IMR-90 (cell line): ENCODE measurements around the gene RHOB. TPM values are rescaled to one million over a fixed set of nuclear protein-coding genes. Genes with fewer than 3 reads are reported as not detected.

Source experiments
- ATAC-seq: fragments of 200-7000 bp; cut with Tn5 transposase; 2 replicates; pipeline ENCODE4 v1.9.1; 2020; ENCODE audit warnings: low read depth, mild to moderate bottlenecking, moderate library complexity
- BruUV-seq: library from RNA; stranded (reverse); fragments of 400-500 nt; replicated peaks from 2 replicates; lab custom pipeline; 2021; lab: Mats Ljungman, UMichigan
- CTCF ChIA-PET: fragments of 300-600 bp; formaldehyde crosslinking; extraction: SDS; loops from one replicate; lab custom pipeline; 2021; ENCODE audit warnings: antibody characterized with exemption; lab: Yijun Ruan, JAX
- POLR2A ChIA-PET: fragments of 300-600 bp; sonication (Branson Sonifier 250); formaldehyde crosslinking; loops from one replicate; lab custom pipeline; 2022; ENCODE audit warnings: antibody characterized with exemption; ENCODE audit not compliant: unreplicated experiment; lab: Charles Lee
- DNase-seq: peaks from one replicate; pipeline ENCODE4 v3.0.0; 2013
- H2AFZ ChIP-seq: replicated peaks from 2 replicates; pipeline ENCODE3; 2013; ENCODE audit warnings: low read length, mild to moderate bottlenecking; ENCODE audit not compliant: poor library complexity
- H2AK5ac ChIP-seq: 2 replicates; pipeline ENCODE4 v1.6.1; 2013; ENCODE audit warnings: low read depth, low read length, inconsistent platforms
- H2AK9ac ChIP-seq: replicated peaks from 2 replicates; pipeline ENCODE3; 2013; ENCODE audit warnings: mild to moderate bottlenecking, low read depth, low read length, moderate library complexity; ENCODE audit not compliant: poor library complexity
- H2BK120ac ChIP-seq: 2 replicates; pipeline ENCODE4 v1.6.1; 2013; ENCODE audit warnings: low read depth, low read length, inconsistent platforms
- H2BK15ac ChIP-seq: 3 replicates; pipeline ENCODE4 v1.6.1; 2013; ENCODE audit warnings: low read depth, low read length, inconsistent platforms
- H2BK20ac ChIP-seq: 2 replicates; pipeline ENCODE4 v1.6.1; 2013; ENCODE audit warnings: low read depth, mild to moderate bottlenecking, inconsistent platforms, low read length, moderate library complexity
- H2BK5ac ChIP-seq: 2 replicates; pipeline ENCODE4 v1.6.1; 2013; ENCODE audit warnings: mild to moderate bottlenecking, low read depth, low read length, inconsistent platforms; ENCODE audit not compliant: poor library complexity, severe bottlenecking
- H3K14ac ChIP-seq: replicated peaks from 2 replicates; pipeline ENCODE4 v1.6.1; 2013; ENCODE audit warnings: low read depth, low read length, inconsistent platforms
- H3K18ac ChIP-seq: 2 replicates; pipeline ENCODE4 v1.6.1; 2013; ENCODE audit warnings: low read depth, low read length, control low read depth
- H3K23ac ChIP-seq: 2 replicates; pipeline ENCODE4 v1.6.1; 2013; ENCODE audit warnings: low read depth, low read length, inconsistent platforms
- H3K27ac ChIP-seq: 2 replicates; pipeline ENCODE4 v1.5.1; 2013; ENCODE audit warnings: mild to moderate bottlenecking, control low read depth, low read length; ENCODE audit not compliant: insufficient read depth
- H3K27me3 ChIP-seq: 2 replicates; pipeline ENCODE4 v1.6.1; 2013; ENCODE audit warnings: low read length; ENCODE audit not compliant: control insufficient read depth, insufficient read depth
- H3K36me3 ChIP-seq: 2 replicates; pipeline ENCODE4 v1.6.1; 2013; ENCODE audit warnings: low read length, mixed read lengths; ENCODE audit not compliant: control insufficient read depth, insufficient read depth
- H3K4ac ChIP-seq: 2 replicates; pipeline ENCODE4 v1.6.1; 2013; ENCODE audit warnings: low read depth, low read length, inconsistent platforms
- H3K4me1 ChIP-seq: 2 replicates; pipeline ENCODE4 v1.6.1; 2013; ENCODE audit warnings: low read length, mixed read lengths; ENCODE audit not compliant: control insufficient read depth, insufficient read depth
- H3K4me2 ChIP-seq: 2 replicates; pipeline ENCODE4 v1.6.1; 2013; ENCODE audit warnings: low read depth, mild to moderate bottlenecking, control low read depth, low read length, moderate library complexity
- H3K4me3 ChIP-seq: 2 replicates; pipeline ENCODE4 v1.5.1; 2013; ENCODE audit warnings: low read depth, mild to moderate bottlenecking, control low read depth, low read length, moderate library complexity; ENCODE audit not compliant: insufficient read depth
- H3K56ac ChIP-seq: 2 replicates; pipeline ENCODE4 v1.6.1; 2013; ENCODE audit warnings: low read length, inconsistent platforms; ENCODE audit not compliant: insufficient read depth; ENCODE audit errors: extremely low read depth
- H3K79me1 ChIP-seq, 2 experiments: 2 replicates each; pipeline ENCODE4 v1.6.1; 2013; ENCODE audit warnings: low read length in 2 of 2, inconsistent platforms in 1 of 2, low read depth in 1 of 2
- H3K9ac ChIP-seq: 2 replicates; pipeline ENCODE4 v1.6.1; 2013; ENCODE audit warnings: low read depth, low read length, control low read depth
- H3K9me1 ChIP-seq: 2 replicates; pipeline ENCODE4 v1.6.1; 2013; ENCODE audit warnings: low read length, inconsistent platforms; ENCODE audit not compliant: insufficient read depth
- H3K9me3 ChIP-seq: 2 replicates; pipeline ENCODE4 v1.6.1; 2013; ENCODE audit warnings: low read length; ENCODE audit not compliant: control insufficient read depth, insufficient read depth
- H4K20me1 ChIP-seq: 2 replicates; pipeline ENCODE4 v1.6.1; 2013; ENCODE audit warnings: low read length, inconsistent platforms; ENCODE audit not compliant: insufficient read depth
- H4K5ac ChIP-seq: 2 replicates; pipeline ENCODE4 v1.6.1; 2013; ENCODE audit warnings: mild to moderate bottlenecking, low read depth, low read length, control low read depth
- H4K8ac ChIP-seq, 2 experiments: 2 replicates each; pipeline ENCODE4 v1.6.1; 2013; ENCODE audit warnings: low read depth in 2 of 2, low read length in 2 of 2, control low read depth in 1 of 2, inconsistent platforms in 1 of 2
- H4K91ac ChIP-seq: 2 replicates; pipeline ENCODE4 v1.6.1; 2013; ENCODE audit warnings: low read depth, low read length, inconsistent platforms; ENCODE audit not compliant: insufficient read depth
- BHLHE40 ChIP-seq: fragments of 150-350 bp; IDR thresholded peaks from 2 replicates; pipeline ENCODE4 v1.6.1; 2016; ENCODE audit warnings: mild to moderate bottlenecking, low read depth, low read length
- CTCF ChIP-seq: conservative IDR thresholded peaks from 2 replicates; pipeline ENCODE4 v1.5.1; 2012; ENCODE audit warnings: mild to moderate bottlenecking, low read depth, low read length, improper control_type of control experiment
- MAZ ChIP-seq: IDR thresholded peaks from 2 replicates; pipeline ENCODE4 v1.6.1; 2012; ENCODE audit warnings: low read depth, mild to moderate bottlenecking, low read length, improper control_type of control experiment, moderate library complexity, borderline replicate concordance
- NFE2L2 ChIP-seq: fragments of 150-350 bp; IDR thresholded peaks from 2 replicates; pipeline ENCODE4 v1.6.1; 2016; ENCODE audit warnings: low read depth, mild to moderate bottlenecking, low read length
- RAD21 ChIP-seq: IDR thresholded peaks from 2 replicates; pipeline ENCODE4 v1.6.1; 2012; ENCODE audit warnings: low read length, improper control_type of control experiment
- RFX5 ChIP-seq: IDR thresholded peaks from 2 replicates; pipeline ENCODE4 v1.8.0; 2012; ENCODE audit warnings: low read depth, mild to moderate bottlenecking, low read length, moderate library complexity
- SMC3 ChIP-seq: fragments of 150-350 bp; IDR thresholded peaks from 2 replicates; pipeline ENCODE4 v1.6.1; 2016; ENCODE audit warnings: low read depth, mild to moderate bottlenecking, antibody characterized with exemption, low read length, moderate library complexity
- WGBS, 2 experiments: methylation state at CpG; one replicate each; pipeline versions ENCODE4 v1.1.5 to v1.1.7; 2013; ENCODE audit warnings: missing lambda C conversion rate in 2 of 2; ENCODE audit not compliant: insufficient read length in 1 of 2; ENCODE audit errors: extremely low coverage in 2 of 2; 5-methylcytosine and 5-hydroxymethylcytosine counted together
- dilution Hi-C: fragments of 300-500 bp; cut with HindIII; formaldehyde crosslinking; loops from one replicate; pipeline ENCODE4 v1.14.3; 2018; ENCODE audit warnings: low sequenced_read_pairs; ENCODE audit not compliant: unreplicated experiment
- in situ Hi-C: fragments of 300-500 bp; cut with MboI; formaldehyde crosslinking; loops from 3 replicates; pipeline ENCODE4 v1.14.3; 2019; ENCODE audit warnings: low sequenced_read_pairs, inconsistent platforms, mixed read lengths
- intact Hi-C: fragments of 100-400 bp; cut with micrococcal nuclease; formaldehyde crosslinking; loops from 2 replicates; pipeline ENCODE4 v1.10.0; 2022
- polyA plus RNA-seq, 3 experiments: library from polyadenylated mRNA; depleted of rRNA; stranded (reverse); fragments of >200 nt; gene quantifications; 2 replicates each; pipeline ENCODE4 v1.2.3, GENCODE V29; 2012; ENCODE audit warnings: low replicate concordance in 1 of 3
- total RNA-seq: library from RNA; depleted of rRNA; stranded (reverse); fragments of >200 nt; gene quantifications from 2 replicates; pipeline ENCODE4 v1.2.3, GENCODE V29; 2012
- TF ChIP-seq, protein P1 (sequence below): fragments of 150-350 bp; IDR thresholded peaks from 2 replicates; pipeline ENCODE4 v1.6.1; 2016; ENCODE audit warnings: low read depth, mild to moderate bottlenecking, low read length, moderate library complexity, borderline replicate concordance

Gene RHOB
- total and polyA plus RNA-seq, 2 of the 4 experiments (the other 2 are of a cell fraction) = 112 to 149 TPM

GRCh38 chr2:20421988-20422370 is 24.9 kb upstream of the RHOB start (continued):
- TF ChIP-seq MAZ = 0 out of 2 replicates have a peak, but pooled peaks have one; percentile 14

DNA sequence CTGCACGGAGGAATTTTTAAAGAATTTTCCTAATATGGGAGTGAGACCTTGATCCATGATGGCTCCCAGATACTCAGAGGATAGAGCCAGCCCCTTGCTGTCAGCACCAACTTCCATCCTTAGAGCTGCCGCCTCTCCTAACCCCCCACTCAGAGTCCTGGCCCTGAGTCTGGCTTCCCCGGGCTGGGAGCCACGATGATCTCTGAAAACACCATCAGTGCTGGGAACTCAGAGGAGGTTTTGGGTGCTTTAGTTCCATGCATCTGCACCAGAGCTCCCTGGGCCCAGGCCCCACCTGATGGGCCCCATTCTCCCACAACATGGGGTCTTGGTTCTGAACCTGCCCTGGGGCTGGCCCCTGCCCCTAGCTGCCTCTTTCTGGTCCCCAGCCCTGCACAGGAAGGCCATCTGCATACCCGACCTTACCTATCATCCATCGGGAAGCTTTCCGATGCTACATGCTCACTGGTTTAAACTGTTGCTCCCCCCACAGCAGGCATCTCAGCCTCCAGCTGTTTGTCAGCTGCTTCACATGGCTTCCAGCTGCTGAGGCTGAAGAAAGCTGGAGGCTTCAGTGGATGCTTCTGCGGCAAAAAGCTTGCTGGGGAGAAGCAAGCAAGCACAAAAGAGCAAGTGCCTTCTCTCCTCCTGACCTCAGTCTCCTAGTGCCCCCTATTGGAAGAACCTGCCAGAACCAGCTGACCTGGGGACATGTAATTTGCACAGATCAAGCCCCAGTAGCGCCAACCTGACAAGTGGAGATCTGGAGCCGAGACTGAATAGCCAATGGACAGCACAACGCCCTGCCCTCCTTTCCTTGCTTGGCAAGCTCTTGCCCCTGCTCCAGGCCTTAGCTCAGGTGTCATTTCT is 24.2 kb upstream of the RHOB start:
- ATAC-seq (peak; percentile 6), DNase-seq (peak; percentile 51)
- H3K4ac ChIP-seq = peak overlapping the region; percentile 65
- no TSS peak for BruUV-seq
- H3K18ac ChIP-seq = no peak overlapping the region
- peak overlapping the region; percentile 15; the same call in 1 of the 2 replicates for H2AK5ac ChIP-seq
- no peak for TF ChIP-seq SMC3
- TF ChIP-seq BHLHE40 = no peak
- TF ChIP-seq, protein P1, sequence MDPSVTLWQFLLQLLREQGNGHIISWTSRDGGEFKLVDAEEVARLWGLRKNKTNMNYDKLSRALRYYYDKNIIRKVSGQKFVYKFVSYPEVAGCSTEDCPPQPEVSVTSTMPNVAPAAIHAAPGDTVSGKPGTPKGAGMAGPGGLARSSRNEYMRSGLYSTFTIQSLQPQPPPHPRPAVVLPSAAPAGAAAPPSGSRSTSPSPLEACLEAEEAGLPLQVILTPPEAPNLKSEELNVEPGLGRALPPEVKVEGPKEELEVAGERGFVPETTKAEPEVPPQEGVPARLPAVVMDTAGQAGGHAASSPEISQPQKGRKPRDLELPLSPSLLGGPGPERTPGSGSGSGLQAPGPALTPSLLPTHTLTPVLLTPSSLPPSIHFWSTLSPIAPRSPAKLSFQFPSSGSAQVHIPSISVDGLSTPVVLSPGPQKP = no peak
- 0 out of 2 replicates have a peak, but pooled peaks have one; percentile 22 for TF ChIP-seq CTCF
- TF ChIP-seq MAZ = no peak
- TF ChIP-seq RFX5 = no peak
- TF ChIP-seq RAD21 = peak; percentile 32; the same call in 1 of the 2 replicates
- no peak for TF ChIP-seq NFE2L2
- peaks cover 0 to 3% of the 10 kb centered on the region in 2 experiments; a peak in 1 of 4 replicates for H3K79me1 ChIP-seq
- no peaks in the 10 kb centered on the region for H3K9me3 ChIP-seq
- H3K56ac ChIP-seq = no peak overlapping the region
- no peak overlapping the region for H3K4me2 ChIP-seq
- no peaks in the 10 kb centered on the region for H3K36me3 ChIP-seq
- peak overlapping the region; percentile 16; the same call in 1 of the 2 replicates for H3K27ac ChIP-seq
- H3K9ac ChIP-seq = no peak overlapping the region
- peak overlapping the region; percentile 36; the same call in 1 of the 2 replicates for H3K23ac ChIP-seq
- H3K4me1 ChIP-seq = peaks cover 38% of the 10 kb centered on the region
- H3K27me3 ChIP-seq = no peaks in the 10 kb centered on the region
- POLR2A ChIA-PET = interaction anchor here (0.6 kb wide), 2 partner anchors 219 to 402 kb away, joined by 3 read pairs; no protein-coding TSS in a partner anchor
- dilution Hi-C loops = no loop called here
- no peak overlapping the region for H2BK5ac ChIP-seq
- CTCF ChIA-PET = interaction anchor here (1.1 to 4.4 kb wide), 10 partner anchors 11 to 220 kb away, joined by 3 to 45 read pairs (median 6); no protein-coding TSS in a partner anchor
- peaks cover 28% of the 10 kb centered on the region for H3K9me1 ChIP-seq
- H2AFZ ChIP-seq = peak overlapping the region; percentile 79
- H2BK120ac ChIP-seq = peak overlapping the region; percentile 80
- H3K14ac ChIP-seq = peak overlapping the region; percentile 56; the same call in 1 of the 2 replicates
- H2BK15ac ChIP-seq = peak overlapping the region; percentile 94; the same call in 2 of the 3 replicates
- peak overlapping the region in 1 of 2 experiments; percentile 38; a peak in 2 of 4 replicates for H4K8ac ChIP-seq
- H2BK20ac ChIP-seq = peak overlapping the region; percentile 82
- WGBS, 2 experiments = 38% methylated on average over 4 of the region's 11 CpGs; no CpG with 5 or more reads in 1 of the 2 experiments
- peaks cover 5% of the 10 kb centered on the region; the same call in 1 of the 2 replicates for H4K20me1 ChIP-seq
- no peak overlapping the region for H3K4me3 ChIP-seq
- in situ Hi-C loops = no loop called here
- H4K5ac ChIP-seq = no peak overlapping the region; the same call in 1 of the 2 replicates
- H2AK9ac ChIP-seq = no peak overlapping the region
- peak overlapping the region; percentile 14; the same call in 1 of the 2 replicates for H4K91ac ChIP-seq
- intact Hi-C loops = no loop called here
